ENCODE measurements around the gene DPYSL3. TPM values are rescaled to one million over a fixed set of nuclear protein-coding genes. Genes with fewer than 3 reads are reported as not detected.

DPYSL3 gene
- polyA plus RNA-seq, 1 donor (not counting 4 experiments of a cell fraction or from before 2014, with no cell fraction given) = 4.8 TPM

- Histone ChIP-seq H3K36me3 (ENCODE audit: control insufficient read depth in 2 of 2, extremely low read depth in 1 of 2, insufficient read depth in 2 of 2, low read length in 2 of 2) (no peaks in the 10 kb centered on the region), H3K4me1 (ENCODE audit: control insufficient read depth, extremely low read depth, insufficient read depth, low read length) (no peaks in the 10 kb centered on the region), H3K79me2 (ENCODE audit: control insufficient read depth, insufficient read depth, low read length) (no peaks in the 10 kb centered on the region), H3K9ac (ENCODE audit: control insufficient read depth, extremely low read depth, insufficient read depth, low read length) (no peak overlapping the region), H3K9me1 (ENCODE audit: control insufficient read depth, extremely low read depth, insufficient read depth, low read length) (no peaks in the 10 kb centered on the region), H3K27ac (ENCODE audit: control insufficient read depth, insufficient read depth, low read length) (no peak overlapping the region), H3K27me3 (ENCODE audit: control insufficient read depth, extremely low read depth, insufficient read depth, low read length) (no peaks in the 10 kb centered on the region), H4K20me1 (ENCODE audit: control insufficient read depth, extremely low read depth, insufficient read depth, low read length) (no peaks in the 10 kb centered on the region), H3K4me2 (ENCODE audit: control insufficient read depth, extremely low read depth, insufficient read depth, low read depth, low read length) (no peak overlapping the region), H3K4me3 (ENCODE audit: control insufficient read depth in 2 of 3, extremely low read depth in 1 of 3, insufficient read depth in 2 of 3, low read depth in 1 of 3, low read length in 3 of 3) (no peak overlapping the region), H2AFZ (ENCODE audit: control insufficient read depth, low read length) (no peak overlapping the region), H3K9me3 (ENCODE audit: control insufficient read depth, low read depth, low read length) (no peaks in the 10 kb centered on the region)
- FAIRE-seq (no peak), DNase-seq (ENCODE audit: low read depth, low spot score) (no peak)
- dilution Hi-C loops (cut with MboI; ENCODE audit: extremely low pct_ligation_motif_present, low sequenced_read_pairs) = no loop called here
- TF ChIP-seq EZH2 (IDR thresholded peaks at IDR 0.05; ENCODE audit: low read length) = no peak
- TF ChIP-seq, protein P1, sequence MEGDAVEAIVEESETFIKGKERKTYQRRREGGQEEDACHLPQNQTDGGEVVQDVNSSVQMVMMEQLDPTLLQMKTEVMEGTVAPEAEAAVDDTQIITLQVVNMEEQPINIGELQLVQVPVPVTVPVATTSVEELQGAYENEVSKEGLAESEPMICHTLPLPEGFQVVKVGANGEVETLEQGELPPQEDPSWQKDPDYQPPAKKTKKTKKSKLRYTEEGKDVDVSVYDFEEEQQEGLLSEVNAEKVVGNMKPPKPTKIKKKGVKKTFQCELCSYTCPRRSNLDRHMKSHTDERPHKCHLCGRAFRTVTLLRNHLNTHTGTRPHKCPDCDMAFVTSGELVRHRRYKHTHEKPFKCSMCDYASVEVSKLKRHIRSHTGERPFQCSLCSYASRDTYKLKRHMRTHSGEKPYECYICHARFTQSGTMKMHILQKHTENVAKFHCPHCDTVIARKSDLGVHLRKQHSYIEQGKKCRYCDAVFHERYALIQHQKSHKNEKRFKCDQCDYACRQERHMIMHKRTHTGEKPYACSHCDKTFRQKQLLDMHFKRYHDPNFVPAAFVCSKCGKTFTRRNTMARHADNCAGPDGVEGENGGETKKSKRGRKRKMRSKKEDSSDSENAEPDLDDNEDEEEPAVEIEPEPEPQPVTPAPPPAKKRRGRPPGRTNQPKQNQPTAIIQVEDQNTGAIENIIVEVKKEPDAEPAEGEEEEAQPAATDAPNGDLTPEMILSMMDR (optimal IDR thresholded peaks at IDR 0.05 in 1 of 3, IDR thresholded peaks at IDR 0.05 in 1 of 3, conservative IDR thresholded peaks at IDR 0.05 in 1 of 3; ENCODE audit: extremely low read depth in 1 of 3, insufficient read depth in 2 of 3, low read length in 3 of 3) = no peak
Measured at GRCh38 chr5:147481376-147481775, 28.5 kb downstream of the DPYSL3 start.

DNA sequence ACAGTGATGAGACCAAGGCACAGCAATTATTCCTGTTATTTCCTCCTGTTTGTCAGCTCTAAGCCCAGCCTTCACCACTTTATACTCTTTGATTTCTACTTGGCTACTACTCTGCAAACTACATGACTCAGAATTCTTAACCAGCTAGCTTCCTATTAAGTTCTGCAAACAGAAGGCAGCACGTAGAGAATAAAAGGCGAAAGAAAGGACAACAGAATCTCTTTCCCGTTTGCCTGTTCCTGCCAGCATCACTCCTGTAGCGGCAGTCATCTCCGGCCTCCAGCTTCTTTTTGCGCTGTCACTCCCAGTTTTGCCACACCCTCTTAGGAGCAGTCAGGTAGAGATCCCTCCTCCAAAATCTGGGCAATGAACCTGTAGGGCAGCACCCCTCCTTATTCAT is 29.9 kb downstream of the DPYSL3 start:
- TF ChIP-seq EZH2 (IDR thresholded peaks at IDR 0.05; ENCODE audit: low read length) = no peak
- TF ChIP-seq, protein P1 (optimal IDR thresholded peaks at IDR 0.05 in 1 of 3, IDR thresholded peaks at IDR 0.05 in 1 of 3, conservative IDR thresholded peaks at IDR 0.05 in 1 of 3; ENCODE audit: extremely low read depth in 1 of 3, insufficient read depth in 2 of 3, low read length in 3 of 3) = no peak
- Histone ChIP-seq H3K36me3 (ENCODE audit: control insufficient read depth in 2 of 2, extremely low read depth in 1 of 2, insufficient read depth in 2 of 2, low read length in 2 of 2) (no peaks in the 10 kb centered on the region), H3K4me3 (ENCODE audit: control insufficient read depth in 2 of 3, extremely low read depth in 1 of 3, insufficient read depth in 2 of 3, low read depth in 1 of 3, low read length in 3 of 3) (no peak overlapping the region), H3K27ac (ENCODE audit: control insufficient read depth, insufficient read depth, low read length) (no peak overlapping the region), H2AFZ (ENCODE audit: control insufficient read depth, low read length) (no peak overlapping the region), H3K79me2 (ENCODE audit: control insufficient read depth, insufficient read depth, low read length) (no peaks in the 10 kb centered on the region), H3K27me3 (ENCODE audit: control insufficient read depth, extremely low read depth, insufficient read depth, low read length) (no peaks in the 10 kb centered on the region), H3K9ac (ENCODE audit: control insufficient read depth, extremely low read depth, insufficient read depth, low read length) (no peak overlapping the region), H3K4me1 (ENCODE audit: control insufficient read depth, extremely low read depth, insufficient read depth, low read length) (no peaks in the 10 kb centered on the region), H3K9me1 (ENCODE audit: control insufficient read depth, extremely low read depth, insufficient read depth, low read length) (no peaks in the 10 kb centered on the region), H3K4me2 (ENCODE audit: control insufficient read depth, extremely low read depth, insufficient read depth, low read depth, low read length) (no peak overlapping the region), H3K9me3 (ENCODE audit: control insufficient read depth, low read depth, low read length) (no peaks in the 10 kb centered on the region), H4K20me1 (ENCODE audit: control insufficient read depth, extremely low read depth, insufficient read depth, low read length) (no peaks in the 10 kb centered on the region)
- dilution Hi-C loops (cut with MboI; ENCODE audit: extremely low pct_ligation_motif_present, low sequenced_read_pairs) = no loop called here
- no peak for DNase-seq (ENCODE audit: low read depth, low spot score)
- FAIRE-seq = no peak
